HG02938 (cell line): ENCODE results near the gene CCL1.
A peak's percentile ranks its signal among the peaks of the same experiment; 100 is the strongest.
"Not testable (repeated sequence)": the region's sequence is repeated elsewhere in the genome, so short reads cannot be mapped to it uniquely, and the experiment has no call there.

Experiments used
- ATAC-seq: cut with Tn5 transposase; IDR thresholded peaks from one replicate; pipeline ENCODE4 v1.9.1; 2021; ENCODE audit warnings: mild to moderate bottlenecking, moderate library complexity; ENCODE audit not compliant: unreplicated experiment

The CCL1 gene

DNA sequence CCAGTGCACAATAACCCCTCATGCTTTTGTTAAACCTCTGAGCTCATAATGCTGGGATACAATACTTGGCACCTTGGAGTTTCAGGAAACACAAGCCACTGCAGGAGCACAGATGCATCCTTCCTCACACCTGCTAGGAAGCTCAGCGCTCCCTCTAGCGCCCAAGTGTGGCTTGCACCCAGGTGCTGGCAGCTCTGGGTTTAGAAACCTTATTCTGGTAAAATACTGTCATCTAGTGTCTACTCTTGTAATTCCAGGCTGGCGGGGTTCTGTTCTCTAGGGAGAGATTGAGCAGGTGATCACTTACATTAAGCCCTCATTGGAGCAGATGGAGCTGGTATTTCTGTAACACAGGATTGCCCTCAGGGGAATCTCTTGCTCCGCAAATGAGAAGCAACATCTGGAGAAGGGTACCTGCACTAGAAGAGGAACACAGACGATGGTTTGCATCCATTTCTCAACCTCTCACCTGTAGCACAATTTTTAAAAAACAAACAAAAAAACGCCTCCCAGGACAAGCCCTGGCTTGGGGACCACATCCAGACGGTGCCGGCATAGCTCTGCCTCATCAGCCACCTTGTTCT, 1.5 kb downstream of the CCL1 start:
- peak; percentile 79 for ATAC-seq

DNA sequence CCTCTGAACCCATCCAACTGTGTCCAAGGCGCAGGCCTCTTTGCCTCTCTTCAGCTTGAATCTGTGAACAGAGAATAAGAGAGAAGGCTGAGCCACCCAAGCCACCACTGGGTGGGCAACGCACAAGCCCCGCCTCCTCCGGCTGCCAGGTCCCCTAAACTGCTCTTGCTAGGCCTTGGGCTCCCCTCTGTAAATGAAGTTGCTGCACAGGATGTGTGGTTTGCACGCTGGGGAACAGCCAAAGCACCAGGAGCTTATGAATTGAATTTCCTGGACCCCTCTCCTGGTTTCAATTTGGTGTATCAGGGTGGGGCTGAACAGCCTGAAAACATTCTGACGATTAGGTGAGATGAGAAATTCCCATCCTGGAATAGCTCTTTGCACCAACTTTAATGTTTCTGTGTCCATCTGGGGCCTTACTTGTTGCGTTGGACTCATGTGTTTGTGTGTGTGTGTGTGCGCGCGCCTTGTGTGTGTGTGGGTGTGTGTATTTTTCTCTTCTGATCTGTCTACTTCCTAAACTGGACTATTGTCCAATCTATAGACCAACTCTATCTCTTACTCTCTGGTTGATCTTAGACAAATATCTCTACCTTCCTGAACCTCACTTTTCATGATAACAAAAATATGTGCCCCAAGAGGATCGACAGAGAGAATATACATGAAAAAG, 2.3 kb downstream of the CCL1 start:
- no peak for ATAC-seq

DNA sequence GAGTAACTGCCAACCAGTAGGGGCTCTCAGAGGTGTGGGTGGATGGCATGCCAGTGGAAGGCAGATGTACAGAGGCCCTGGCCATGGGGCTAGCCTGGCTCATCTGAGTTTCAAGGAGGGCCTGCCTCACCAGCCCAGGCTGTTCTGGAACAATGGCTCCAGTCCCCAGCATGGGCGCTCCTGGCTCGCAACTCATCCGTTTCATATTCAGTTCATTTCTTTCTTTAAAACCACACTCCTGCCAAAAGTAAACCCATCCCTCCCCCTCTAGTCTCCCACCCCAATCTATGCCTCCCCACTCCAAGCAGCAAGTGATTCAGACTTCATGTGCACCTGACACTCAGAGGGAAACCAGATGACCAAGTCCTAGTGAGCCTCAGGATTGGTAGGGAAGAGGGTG, 4.4 kb downstream of the CCL1 start:
- ATAC-seq, result no peak

DNA sequence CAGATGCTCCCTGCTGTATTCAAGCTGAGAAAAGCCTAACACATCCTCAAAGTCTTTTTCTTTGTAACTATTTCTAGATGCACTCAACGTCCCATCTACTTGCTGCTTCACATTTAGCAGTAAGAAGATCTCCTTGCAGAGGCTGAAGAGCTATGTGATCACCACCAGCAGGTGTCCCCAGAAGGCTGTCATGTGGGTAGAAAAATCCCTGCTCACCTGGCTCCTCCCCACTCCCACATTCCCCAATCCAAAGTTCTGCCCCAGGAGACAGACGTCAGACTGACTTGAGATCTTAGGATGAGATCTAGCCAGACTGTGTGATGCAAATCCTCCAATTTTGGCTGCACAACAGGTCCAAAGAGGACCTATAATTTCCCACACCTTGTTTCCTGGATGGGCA, 5.6 kb downstream of the CCL1 start:
- no peak for ATAC-seq

DNA sequence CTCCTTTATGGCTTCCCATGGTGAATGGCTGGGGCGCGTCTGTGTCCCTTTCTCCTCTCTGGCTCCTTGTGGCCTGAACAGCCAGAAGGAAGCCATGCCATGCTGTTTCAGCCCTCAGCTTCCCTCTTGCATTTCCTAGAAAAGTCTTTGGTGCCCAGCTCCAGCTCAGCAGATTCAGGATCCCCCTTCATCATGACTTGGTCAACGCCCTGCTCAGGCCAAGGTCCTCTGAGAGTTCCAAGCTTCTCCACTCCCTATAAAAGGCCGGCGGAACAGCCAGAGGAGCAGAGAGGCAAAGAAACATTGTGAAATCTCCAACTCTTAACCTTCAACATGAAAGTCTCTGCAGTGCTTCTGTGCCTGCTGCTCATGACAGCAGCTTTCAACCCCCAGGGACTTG, 6.8 kb downstream of the CCL1 start, which contains the start of gene CCL13:
TSS of gene CCL13 (plus strand) at position 287 of the 400 bp plus-strand sequence. CDS start at position 334, 47 bp downstream.
- ATAC-seq, result no peak

DNA sequence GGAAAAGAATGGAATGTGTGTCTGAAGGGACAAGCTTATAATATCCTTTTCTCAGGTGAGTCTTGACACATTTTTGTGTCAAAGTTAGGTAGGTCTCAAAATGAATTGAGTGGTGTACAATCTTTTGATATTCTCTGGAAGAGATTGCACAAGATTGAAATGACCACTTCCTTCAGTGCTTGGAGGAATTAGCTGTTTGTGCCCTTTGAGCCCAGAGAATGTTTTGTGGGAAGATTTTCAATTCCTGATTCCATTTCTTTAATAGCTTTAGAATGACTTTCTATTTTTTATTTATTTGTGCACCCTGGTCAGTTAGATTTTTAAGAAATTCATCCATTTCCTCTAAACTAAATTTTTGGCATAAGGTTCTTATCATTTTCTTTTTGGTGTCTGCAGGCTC, 8.4 kb downstream of the CCL1 start:
- ATAC-seq, result no peak

DNA sequence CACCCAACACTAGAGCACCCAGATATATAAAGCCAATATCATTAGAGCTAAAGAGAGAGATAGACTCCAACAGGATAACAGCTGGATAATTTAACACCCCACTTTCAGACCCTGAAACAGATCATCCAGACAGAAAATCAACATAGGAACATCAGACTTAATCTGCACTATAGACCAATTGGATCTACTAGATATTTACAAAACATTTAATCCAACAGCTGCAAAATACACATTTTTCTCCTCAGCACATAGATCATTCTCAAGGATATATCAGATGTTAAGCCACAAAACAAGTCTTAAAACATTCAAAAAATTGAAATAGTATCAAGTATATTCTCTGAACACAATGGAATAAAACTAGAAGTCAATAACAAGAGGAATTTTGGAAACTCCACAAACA, 10.8 kb downstream of the CCL1 start:
- no peak for ATAC-seq

DNA sequence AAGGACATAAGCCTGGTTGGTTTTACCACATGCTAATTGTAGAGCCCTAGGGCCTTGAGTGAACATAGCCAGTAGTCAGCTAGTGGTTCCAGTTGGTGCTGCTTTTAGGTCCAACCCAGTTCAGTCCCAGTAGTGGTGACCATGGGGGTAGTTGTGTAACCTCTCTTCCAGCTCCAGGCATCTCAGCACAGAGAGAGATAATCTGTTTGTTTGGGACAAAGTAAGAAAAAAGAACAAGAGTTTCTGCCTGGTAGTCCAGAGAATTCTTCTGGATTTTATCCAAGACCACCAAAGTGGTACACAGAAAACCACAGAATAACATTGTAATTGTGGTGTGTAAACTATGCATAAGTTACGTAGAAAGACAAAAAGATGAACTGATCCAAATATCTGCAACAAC, 11.9 kb downstream of the CCL1 start:
- ATAC-seq, result no peak

DNA sequence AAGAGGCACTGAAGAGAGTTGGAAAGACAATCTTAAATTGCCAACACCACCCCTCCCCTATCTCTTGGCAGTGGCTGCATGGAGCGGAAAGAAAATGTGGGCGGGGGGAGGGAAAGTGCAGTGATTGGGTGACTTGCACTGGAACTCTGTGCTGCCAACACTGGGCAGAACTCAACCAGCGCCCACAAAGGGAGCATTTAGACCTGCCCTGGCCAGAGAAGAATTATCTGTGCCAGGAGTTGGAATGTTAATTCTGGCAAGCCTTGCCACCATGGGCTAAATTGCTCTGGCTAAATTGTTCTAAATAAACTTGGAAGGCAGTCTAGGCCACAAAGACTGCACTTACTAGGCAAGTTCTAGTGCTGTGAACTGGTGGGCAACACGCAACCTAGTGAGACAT, 13.3 kb downstream of the CCL1 start:
- ATAC-seq, result no peak

DNA sequence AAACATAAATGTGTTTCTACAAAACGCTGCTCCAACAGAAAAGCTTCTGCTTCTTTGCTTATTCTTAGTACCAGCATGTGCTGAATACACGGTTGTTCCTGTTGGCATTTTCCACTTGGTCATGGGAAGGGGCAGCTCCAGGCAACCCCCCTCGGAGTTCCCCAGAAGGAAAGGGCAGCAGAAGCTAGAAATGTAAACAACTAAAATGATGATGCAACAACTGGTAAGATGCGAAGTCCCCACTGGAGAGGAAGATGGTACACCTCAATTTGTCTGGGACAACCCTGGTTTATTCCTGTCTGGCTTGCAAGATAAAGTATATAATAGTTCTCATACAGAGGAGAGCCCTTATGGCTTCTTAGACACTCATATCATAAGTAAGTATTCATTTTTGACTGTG, 16.0 kb downstream of the CCL1 start:
- no peak for ATAC-seq

DNA sequence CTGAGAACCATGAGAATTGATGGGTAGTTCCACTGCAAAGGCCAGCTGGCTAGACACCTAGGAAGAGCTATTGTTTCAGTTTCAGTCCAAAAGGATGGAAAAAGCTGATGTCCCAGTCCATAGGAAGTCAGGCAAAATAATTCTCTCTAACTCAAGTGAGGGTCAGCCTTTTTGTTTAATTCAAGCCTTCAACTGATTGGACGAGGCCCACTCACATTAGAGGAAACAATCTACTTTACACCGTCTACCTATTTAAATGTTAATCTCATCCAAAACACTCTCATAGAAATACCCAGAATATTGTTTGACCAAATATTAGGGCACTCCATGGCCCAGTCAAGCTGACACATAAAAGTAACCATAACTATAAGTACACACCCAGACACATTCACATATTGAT, 21.1 kb downstream of the CCL1 start:
- ATAC-seq, result no peak

DNA sequence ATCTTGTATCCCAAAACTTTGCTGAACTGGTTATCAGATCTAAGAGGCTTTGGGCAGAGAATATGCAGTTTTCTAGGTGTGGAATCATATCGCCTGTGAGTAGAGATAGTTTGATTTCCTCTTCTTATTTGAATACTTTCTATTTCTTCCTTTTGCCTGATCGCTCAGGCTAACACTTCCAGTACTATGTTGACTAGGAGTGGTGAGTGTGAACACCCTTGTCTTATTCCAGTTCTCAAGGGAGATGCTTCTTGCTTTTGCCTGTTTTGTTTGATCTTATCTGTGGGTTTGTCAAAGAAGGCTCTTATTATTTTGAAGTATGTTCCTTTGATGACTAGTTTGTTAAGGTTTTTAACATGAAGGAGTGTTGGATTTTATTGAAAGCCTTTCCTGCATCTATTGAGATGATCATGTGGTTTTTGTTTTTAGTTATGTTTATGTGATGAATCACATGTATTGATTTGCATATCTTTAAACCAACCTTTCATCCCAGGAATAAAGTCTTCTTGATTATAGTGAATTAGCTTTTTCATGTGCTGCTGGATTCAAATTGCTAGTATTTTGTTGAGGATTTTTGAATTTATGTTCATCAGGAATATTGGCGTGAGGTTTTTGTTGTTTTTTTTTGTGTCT, 23.8 kb downstream of the CCL1 start:
- no peak for ATAC-seq

DNA sequence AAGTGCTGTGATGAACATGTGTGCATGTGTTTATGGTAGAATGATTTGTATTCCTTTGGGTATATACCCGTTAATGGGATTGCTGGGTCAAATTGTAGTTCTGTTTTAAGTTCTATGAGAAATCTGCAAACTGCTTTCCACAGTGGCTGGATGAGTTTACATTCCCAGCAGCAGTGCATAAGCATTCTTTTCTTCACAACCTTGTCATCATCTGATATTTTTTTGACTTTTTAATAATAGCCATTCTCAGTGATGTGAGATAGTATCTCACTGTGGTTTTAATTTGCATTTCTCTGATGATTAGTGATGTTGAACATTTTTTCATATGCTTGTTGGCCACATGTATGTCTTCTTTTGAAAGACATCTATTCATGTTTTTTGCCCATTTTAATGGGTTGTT, 25.3 kb downstream of the CCL1 start:
- ATAC-seq, result no peak

DNA sequence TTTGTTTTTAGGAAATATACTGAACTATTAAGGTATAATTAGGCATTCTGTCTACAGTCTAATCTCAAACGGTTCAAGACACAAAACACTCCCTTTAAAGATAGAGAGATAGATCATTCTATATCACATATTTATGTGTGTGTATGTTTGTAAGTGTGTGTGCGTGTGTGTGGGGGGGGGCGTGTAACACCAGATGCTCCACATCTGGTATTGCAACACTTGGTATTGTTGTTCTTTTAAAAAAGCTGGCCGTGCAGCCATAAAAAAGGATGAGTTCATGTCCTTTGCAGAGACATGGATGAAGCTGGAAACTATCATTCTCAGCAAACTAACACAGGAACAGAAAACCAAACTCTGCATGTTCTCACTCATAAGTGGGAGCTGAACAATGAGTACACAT, 35.5 kb downstream of the CCL1 start:
- not testable (repeated sequence) for ATAC-seq

DNA sequence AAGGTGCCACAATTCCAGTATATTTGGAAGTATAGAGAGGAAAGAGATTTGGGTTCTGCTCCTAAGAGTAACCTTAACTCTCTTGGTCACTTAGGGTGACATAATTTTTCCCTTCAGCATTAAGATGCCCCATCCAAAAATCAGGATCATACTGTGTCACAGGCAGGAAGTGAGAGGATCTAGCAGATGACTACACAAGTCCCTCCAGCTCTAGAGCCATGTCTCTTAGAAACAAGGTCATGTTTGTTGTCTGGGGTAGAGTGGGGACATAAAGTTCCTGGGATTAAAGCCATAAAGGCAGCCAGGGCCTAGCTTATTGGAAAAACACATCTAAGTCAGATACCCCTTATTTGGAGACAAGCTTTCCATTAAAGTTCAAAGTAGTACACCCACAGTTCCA, 41.1 kb downstream of the CCL1 start:
- no peak for ATAC-seq

DNA sequence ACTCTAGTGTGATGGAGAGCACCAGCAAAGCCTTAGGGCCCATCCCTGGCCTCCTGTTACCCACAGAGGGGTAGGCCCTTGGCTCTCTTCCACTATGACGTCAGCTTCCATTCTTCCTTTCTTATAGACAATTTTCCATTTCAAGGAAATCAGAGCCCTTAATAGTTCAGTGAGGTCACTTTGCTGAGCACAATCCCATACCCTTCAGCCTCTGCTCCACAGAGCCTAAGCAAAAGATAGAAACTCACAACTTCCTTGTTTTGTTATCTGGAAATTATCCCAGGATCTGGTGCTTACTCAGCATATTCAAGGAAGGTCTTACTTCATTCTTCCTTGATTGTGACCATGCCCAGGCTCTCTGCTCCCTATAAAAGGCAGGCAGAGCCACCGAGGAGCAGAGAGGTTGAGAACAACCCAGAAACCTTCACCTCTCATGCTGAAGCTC, 44.0 kb downstream of the CCL1 start, which contains the start of gene CCL8:
TSS of gene CCL8 (plus strand) at position 397 of the 445 bp plus-strand sequence. CDS start 67 bp downstream, outside the sequence.
- no peak for ATAC-seq

DNA sequence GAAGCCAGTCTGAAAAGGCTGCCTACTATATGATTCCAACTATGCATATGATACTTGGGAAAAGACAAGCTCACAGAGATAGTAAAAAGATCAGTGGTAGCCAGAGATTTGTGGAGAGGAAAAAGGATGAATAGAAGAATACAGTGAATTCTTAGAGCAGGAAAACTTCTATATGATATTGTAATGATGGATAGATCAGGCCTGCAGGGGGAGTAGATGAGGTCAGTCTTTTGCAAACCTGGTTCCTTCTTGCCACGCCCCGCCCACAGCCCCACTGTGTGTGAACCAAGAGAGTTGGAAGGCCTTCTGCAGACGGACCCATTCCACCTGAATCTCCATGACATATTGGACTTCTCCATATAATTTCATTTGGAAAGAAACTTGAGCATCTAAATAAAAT, 44.6 kb downstream of the CCL1 start:
- ATAC-seq, result no peak

DNA sequence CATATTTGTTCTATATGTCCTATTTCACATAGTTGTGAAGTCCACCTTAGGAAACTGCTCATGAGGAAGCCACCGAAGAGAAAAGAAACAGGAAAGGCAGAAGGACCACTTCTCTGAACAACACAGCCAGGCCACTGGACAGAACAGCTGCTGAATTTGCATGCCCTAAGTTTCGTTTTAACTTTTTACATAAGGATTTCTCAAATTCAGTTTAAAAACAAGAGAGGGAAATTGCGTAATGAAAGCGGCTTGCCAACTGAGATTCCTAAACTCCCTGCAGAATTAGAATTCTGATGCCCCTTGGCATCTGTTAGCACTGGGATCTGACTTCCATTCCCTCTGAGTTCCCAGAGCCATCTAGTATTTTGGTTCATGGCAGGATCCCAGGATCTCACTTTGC, 48.8 kb downstream of the CCL1 start:
- ATAC-seq, result no peak

DNA sequence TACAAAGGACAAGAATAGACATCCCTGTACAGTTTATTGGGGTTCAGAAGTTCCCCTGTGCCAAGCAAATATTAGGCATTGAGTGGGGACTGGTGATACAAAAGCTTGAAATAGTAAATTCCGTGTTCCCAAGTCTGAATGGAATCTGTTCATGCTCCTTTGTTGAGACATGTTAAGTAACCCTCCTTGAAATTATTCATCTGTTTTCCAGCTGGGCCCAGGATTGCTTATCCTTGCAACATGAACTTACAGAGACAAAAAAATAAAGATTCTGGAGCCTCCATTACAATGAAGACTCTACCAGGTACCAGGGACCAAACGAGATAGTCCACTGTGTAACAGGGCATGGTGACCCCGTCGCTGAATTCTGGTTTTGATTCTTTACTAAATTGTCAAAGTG, 49.9 kb downstream of the CCL1 start:
- no peak for ATAC-seq

DNA sequence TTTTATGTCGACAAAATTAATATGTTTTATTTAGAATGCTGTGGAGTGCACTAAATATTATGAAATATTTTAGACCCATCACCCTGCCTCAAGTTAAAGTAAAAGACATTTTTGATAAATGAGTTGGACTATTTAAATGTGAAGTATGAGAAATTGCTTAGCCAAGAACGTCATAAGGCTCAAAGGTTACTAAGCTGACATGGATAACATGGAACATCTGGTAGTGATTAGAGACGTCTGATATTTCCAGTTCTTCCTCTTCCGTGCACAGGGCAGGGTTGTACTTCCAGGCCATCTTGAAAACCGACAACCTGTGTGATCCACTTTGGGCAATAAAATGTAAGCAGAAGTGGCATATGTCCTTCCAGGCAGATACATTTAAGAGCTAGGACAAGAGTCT, 51.0 kb downstream of the CCL1 start:
- no peak for ATAC-seq

DNA sequence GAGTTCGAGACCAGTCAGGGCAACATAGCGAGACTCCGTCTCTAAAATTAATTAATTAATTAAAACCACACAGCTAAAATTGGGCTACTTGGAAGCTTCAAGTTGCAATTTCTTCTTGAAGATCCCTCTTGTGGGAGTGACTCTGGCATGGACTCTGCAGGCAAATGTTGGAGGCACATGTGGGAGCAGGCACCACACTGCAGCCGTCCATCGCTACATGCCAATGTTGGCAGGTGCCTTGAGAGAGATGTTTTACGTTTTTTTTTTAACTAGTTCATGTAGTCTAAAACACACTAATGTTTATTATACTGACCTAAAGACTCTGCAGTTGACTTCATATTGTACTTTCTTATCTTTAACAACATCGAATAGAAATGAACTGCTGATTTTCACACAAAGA, 51.7 kb downstream of the CCL1 start:
- no peak for ATAC-seq
